Mucosa of descending colon (tissue), 3 donors: Measurements from ENCODE around the gene SYT2. TPM values are rescaled to one million over a fixed set of nuclear protein-coding genes. Genes with fewer than 3 reads are reported as not detected.
"Not testable (repeated sequence)": the region's sequence is repeated elsewhere in the genome, so short reads cannot be mapped to it uniquely, and the experiment has no call there.

Experiments
- ATAC-seq: fragments of 200-7000 bp; cut with Tn5 transposase; one replicate; pipeline ENCODE4 v1.9.1; 2020; ENCODE audit warnings: mild to moderate bottlenecking, moderate library complexity
- DNase-seq, 3 donors: peaks; one replicate each; pipeline ENCODE4 v3.0.0-alpha.2; 2020
- H3K36me3 ChIP-seq: fragments of 200-600 bp; one replicate; pipeline ENCODE4 v1.8.0; 2021; ENCODE audit warnings: low read depth, mild to moderate bottlenecking
- H3K4me1 ChIP-seq: fragments of 200-600 bp; one replicate; pipeline ENCODE4 v1.8.0; 2021; ENCODE audit warnings: low read depth, mild to moderate bottlenecking
- H3K4me3 ChIP-seq: fragments of 200-600 bp; one replicate; pipeline ENCODE4 v1.8.0; 2021; ENCODE audit warnings: mild to moderate bottlenecking
- H3K9me3 ChIP-seq: fragments of 200-600 bp; one replicate; pipeline ENCODE4 v1.8.0; 2021; ENCODE audit warnings: mild to moderate bottlenecking
- CTCF ChIP-seq: fragments of 200-600 bp; IDR thresholded peaks from one replicate; pipeline ENCODE4 v1.8.0; 2022; ENCODE audit warnings: antibody characterized with exemption, mild to moderate bottlenecking
- intact Hi-C, 2 donors: fragments of 100-400 bp; cut with DNase I in 1 of 2; cut with micrococcal nuclease in 1 of 2; formaldehyde crosslinking; loops; one replicate each; pipeline versions ENCODE4 v1.11.0 to v1.11.1; 2022; cut with DNase I, micrococcal nuclease
- total RNA-seq, 3 donors: library from RNA; stranded (reverse); fragmentation: NEBNext Ultra II Directional in 2 of 3; extraction: Animal tissue kit (Norgen Biotek cat#: 25700) in 2 of 3; gene quantifications; one replicate each; pipeline versions ENCODE4 v1.2.1 to v1.2.4, GENCODE V29; 2021 to 2023
- donor health status: DM: no; HTN: no; CAD: no; lungs with moderate emphysema.
- donor health status: DM: no; HTN: no; CAD: no.
- donor health status: DM: no; HTN: yes; CAD: no.

SYT2 gene
- total RNA-seq, 3 donors from 2014 or later, result 0.16 to 0.43 TPM; not detected in 1

GRCh38 chr1:202613571-202613970 is 96.7 kb downstream of the SYT2 start:
- Histone ChIP-seq H3K4me3 (no peak overlapping the region), H3K36me3 (no peaks in the 10 kb centered on the region), H3K9me3 (no peaks in the 10 kb centered on the region), H3K4me1 (peaks cover 9% of the 10 kb centered on the region)
- ATAC-seq, result no peak
- DNase-seq, result no peak
- intact Hi-C loops, result no loop called here
- no peak for TF ChIP-seq CTCF

GRCh38 chr1:202612036-202612435 is 98.2 kb downstream of the SYT2 start:
- DNase-seq, H3K36me3 ChIP-seq, H3K9me3 ChIP-seq, ATAC-seq, H3K4me3 ChIP-seq, H3K4me1 ChIP-seq, intact Hi-C loops: not testable (repeated sequence)

GRCh38 chr1:202605515-202605914 is 104.7 kb downstream of the SYT2 start:
- ATAC-seq (no peak), DNase-seq (no peak)
- no peaks in the 10 kb centered on the region for H3K9me3 ChIP-seq
- no peak for TF ChIP-seq CTCF
- H3K4me1 ChIP-seq, result no peaks in the 10 kb centered on the region
- no peaks in the 10 kb centered on the region for H3K36me3 ChIP-seq
- intact Hi-C loops, result no loop called here
- H3K4me3 ChIP-seq, result no peak overlapping the region

GRCh38 chr1:202603435-202603834 is 106.8 kb downstream of the SYT2 start:
- no peaks in the 10 kb centered on the region for H3K36me3 ChIP-seq
- intact Hi-C loops, result loop anchor here in 1 of 2 donors (5.0 kb wide), 1 partner anchor 106 kb away; no protein-coding TSS in a partner anchor
- no peak overlapping the region for H3K4me3 ChIP-seq
- DNase-seq (no peak), ATAC-seq (no peak)
- no peak for TF ChIP-seq CTCF
- no peaks in the 10 kb centered on the region for H3K9me3 ChIP-seq
- H3K4me1 ChIP-seq, result no peaks in the 10 kb centered on the region

GRCh38 chr1:202600432-202601041 is 109.7 kb downstream of the SYT2 start:
- ATAC-seq, result no peak
- intact Hi-C loops, result loop anchor here in 1 of 2 donors (5.0 kb wide), 1 partner anchor 103 kb away; no protein-coding TSS in a partner anchor
- Histone ChIP-seq H3K9me3 (no peaks in the 10 kb centered on the region), H3K36me3 (no peaks in the 10 kb centered on the region), H3K4me3 (no peak overlapping the region), H3K4me1 (no peaks in the 10 kb centered on the region)
- TF ChIP-seq CTCF, result no peak
- DNase-seq, result no peak

GRCh38 chr1:202599669-202600431 is 110.4 kb downstream of the SYT2 start:
- intact Hi-C loops, result loop anchor here in 1 of 2 donors (5.0 kb wide), 1 partner anchor 103 kb away; no protein-coding TSS in a partner anchor
- Histone ChIP-seq H3K4me3 (no peak overlapping the region), H3K36me3 (no peaks in the 10 kb centered on the region), H3K9me3 (no peaks in the 10 kb centered on the region), H3K4me1 (no peaks in the 10 kb centered on the region)
- peak; percentile 36 for TF ChIP-seq CTCF
- ATAC-seq (peak; percentile 81), DNase-seq (peak in 2 of 3 donors; percentile 43 to 67)
